IMR-90 (cell line): ENCODE results near the gene KLKB1. TPM values are rescaled to one million over a fixed set of nuclear protein-coding genes. Genes with fewer than 3 reads are reported as not detected.

Experiments used
- ATAC-seq: fragments of 200-7000 bp; cut with Tn5 transposase; 2 replicates; pipeline ENCODE4 v1.9.1; 2020; ENCODE audit warnings: low read depth, mild to moderate bottlenecking, moderate library complexity
- BruUV-seq: library from RNA; stranded (reverse); fragments of 400-500 nt; replicated peaks from 2 replicates; lab custom pipeline; 2021; lab: Mats Ljungman, UMichigan
- CTCF ChIA-PET: fragments of 300-600 bp; formaldehyde crosslinking; extraction: SDS; loops from one replicate; lab custom pipeline; 2021; ENCODE audit warnings: antibody characterized with exemption; lab: Yijun Ruan, JAX
- POLR2A ChIA-PET: fragments of 300-600 bp; sonication (Branson Sonifier 250); formaldehyde crosslinking; loops from one replicate; lab custom pipeline; 2022; ENCODE audit warnings: antibody characterized with exemption; ENCODE audit not compliant: unreplicated experiment; lab: Charles Lee
- DNase-seq: peaks from one replicate; pipeline ENCODE4 v3.0.0; 2013
- H2AFZ ChIP-seq: replicated peaks from 2 replicates; pipeline ENCODE3; 2013; ENCODE audit warnings: low read length, mild to moderate bottlenecking; ENCODE audit not compliant: poor library complexity
- H2AK5ac ChIP-seq: 2 replicates; pipeline ENCODE4 v1.6.1; 2013; ENCODE audit warnings: low read depth, low read length, inconsistent platforms
- H2AK9ac ChIP-seq: replicated peaks from 2 replicates; pipeline ENCODE3; 2013; ENCODE audit warnings: mild to moderate bottlenecking, low read depth, low read length, moderate library complexity; ENCODE audit not compliant: poor library complexity
- H2BK120ac ChIP-seq: 2 replicates; pipeline ENCODE4 v1.6.1; 2013; ENCODE audit warnings: low read depth, low read length, inconsistent platforms
- H2BK15ac ChIP-seq: 3 replicates; pipeline ENCODE4 v1.6.1; 2013; ENCODE audit warnings: low read depth, low read length, inconsistent platforms
- H2BK20ac ChIP-seq: 2 replicates; pipeline ENCODE4 v1.6.1; 2013; ENCODE audit warnings: low read depth, mild to moderate bottlenecking, inconsistent platforms, low read length, moderate library complexity
- H2BK5ac ChIP-seq: 2 replicates; pipeline ENCODE4 v1.6.1; 2013; ENCODE audit warnings: mild to moderate bottlenecking, low read depth, low read length, inconsistent platforms; ENCODE audit not compliant: poor library complexity, severe bottlenecking
- H3K14ac ChIP-seq: replicated peaks from 2 replicates; pipeline ENCODE4 v1.6.1; 2013; ENCODE audit warnings: low read depth, low read length, inconsistent platforms
- H3K18ac ChIP-seq: 2 replicates; pipeline ENCODE4 v1.6.1; 2013; ENCODE audit warnings: low read depth, low read length, control low read depth
- H3K23ac ChIP-seq: 2 replicates; pipeline ENCODE4 v1.6.1; 2013; ENCODE audit warnings: low read depth, low read length, inconsistent platforms
- H3K27ac ChIP-seq: 2 replicates; pipeline ENCODE4 v1.5.1; 2013; ENCODE audit warnings: mild to moderate bottlenecking, control low read depth, low read length; ENCODE audit not compliant: insufficient read depth
- H3K27me3 ChIP-seq: 2 replicates; pipeline ENCODE4 v1.6.1; 2013; ENCODE audit warnings: low read length; ENCODE audit not compliant: control insufficient read depth, insufficient read depth
- H3K36me3 ChIP-seq: 2 replicates; pipeline ENCODE4 v1.6.1; 2013; ENCODE audit warnings: low read length, mixed read lengths; ENCODE audit not compliant: control insufficient read depth, insufficient read depth
- H3K4ac ChIP-seq: 2 replicates; pipeline ENCODE4 v1.6.1; 2013; ENCODE audit warnings: low read depth, low read length, inconsistent platforms
- H3K4me1 ChIP-seq: 2 replicates; pipeline ENCODE4 v1.6.1; 2013; ENCODE audit warnings: low read length, mixed read lengths; ENCODE audit not compliant: control insufficient read depth, insufficient read depth
- H3K4me2 ChIP-seq: 2 replicates; pipeline ENCODE4 v1.6.1; 2013; ENCODE audit warnings: low read depth, mild to moderate bottlenecking, control low read depth, low read length, moderate library complexity
- H3K4me3 ChIP-seq: 2 replicates; pipeline ENCODE4 v1.5.1; 2013; ENCODE audit warnings: low read depth, mild to moderate bottlenecking, control low read depth, low read length, moderate library complexity; ENCODE audit not compliant: insufficient read depth
- H3K56ac ChIP-seq: 2 replicates; pipeline ENCODE4 v1.6.1; 2013; ENCODE audit warnings: low read length, inconsistent platforms; ENCODE audit not compliant: insufficient read depth; ENCODE audit errors: extremely low read depth
- H3K79me1 ChIP-seq, 2 experiments: 2 replicates each; pipeline ENCODE4 v1.6.1; 2013; ENCODE audit warnings: low read length in 2 of 2, inconsistent platforms in 1 of 2, low read depth in 1 of 2
- H3K9ac ChIP-seq: 2 replicates; pipeline ENCODE4 v1.6.1; 2013; ENCODE audit warnings: low read depth, low read length, control low read depth
- H3K9me1 ChIP-seq: 2 replicates; pipeline ENCODE4 v1.6.1; 2013; ENCODE audit warnings: low read length, inconsistent platforms; ENCODE audit not compliant: insufficient read depth
- H3K9me3 ChIP-seq: 2 replicates; pipeline ENCODE4 v1.6.1; 2013; ENCODE audit warnings: low read length; ENCODE audit not compliant: control insufficient read depth, insufficient read depth
- H4K20me1 ChIP-seq: 2 replicates; pipeline ENCODE4 v1.6.1; 2013; ENCODE audit warnings: low read length, inconsistent platforms; ENCODE audit not compliant: insufficient read depth
- H4K5ac ChIP-seq: 2 replicates; pipeline ENCODE4 v1.6.1; 2013; ENCODE audit warnings: mild to moderate bottlenecking, low read depth, low read length, control low read depth
- H4K8ac ChIP-seq, 2 experiments: 2 replicates each; pipeline ENCODE4 v1.6.1; 2013; ENCODE audit warnings: low read depth in 2 of 2, low read length in 2 of 2, control low read depth in 1 of 2, inconsistent platforms in 1 of 2
- H4K91ac ChIP-seq: 2 replicates; pipeline ENCODE4 v1.6.1; 2013; ENCODE audit warnings: low read depth, low read length, inconsistent platforms; ENCODE audit not compliant: insufficient read depth
- BHLHE40 ChIP-seq: fragments of 150-350 bp; IDR thresholded peaks from 2 replicates; pipeline ENCODE4 v1.6.1; 2016; ENCODE audit warnings: mild to moderate bottlenecking, low read depth, low read length
- CEBPB ChIP-seq: IDR thresholded peaks from 2 replicates; pipeline ENCODE4 v1.6.1; 2012; ENCODE audit warnings: low read depth, low read length, improper control_type of control experiment
- CTCF ChIP-seq: conservative IDR thresholded peaks from 2 replicates; pipeline ENCODE4 v1.5.1; 2012; ENCODE audit warnings: mild to moderate bottlenecking, low read depth, low read length, improper control_type of control experiment
- FOS ChIP-seq: fragments of 150-350 bp; IDR thresholded peaks from 2 replicates; pipeline ENCODE4 v1.6.1; 2016; ENCODE audit warnings: low read depth, low read length
- MAFK ChIP-seq: IDR thresholded peaks from 2 replicates; pipeline ENCODE4 v1.6.1; 2012; ENCODE audit warnings: low read depth, low read length, improper control_type of control experiment
- MAZ ChIP-seq: IDR thresholded peaks from 2 replicates; pipeline ENCODE4 v1.6.1; 2012; ENCODE audit warnings: low read depth, mild to moderate bottlenecking, low read length, improper control_type of control experiment, moderate library complexity, borderline replicate concordance
- MXI1 ChIP-seq: IDR thresholded peaks from 2 replicates; pipeline ENCODE4 v1.6.1; 2012; ENCODE audit warnings: low read depth, mild to moderate bottlenecking, low read length, moderate library complexity, borderline replicate concordance
- NFE2L2 ChIP-seq: fragments of 150-350 bp; IDR thresholded peaks from 2 replicates; pipeline ENCODE4 v1.6.1; 2016; ENCODE audit warnings: low read depth, mild to moderate bottlenecking, low read length
- RAD21 ChIP-seq: IDR thresholded peaks from 2 replicates; pipeline ENCODE4 v1.6.1; 2012; ENCODE audit warnings: low read length, improper control_type of control experiment
- RCOR1 ChIP-seq: IDR thresholded peaks from 2 replicates; pipeline ENCODE4 v1.6.1; 2012; ENCODE audit warnings: mild to moderate bottlenecking, low read length, improper control_type of control experiment; ENCODE audit not compliant: insufficient replicate concordance
- RFX5 ChIP-seq: IDR thresholded peaks from 2 replicates; pipeline ENCODE4 v1.8.0; 2012; ENCODE audit warnings: low read depth, mild to moderate bottlenecking, low read length, moderate library complexity
- SMC3 ChIP-seq: fragments of 150-350 bp; IDR thresholded peaks from 2 replicates; pipeline ENCODE4 v1.6.1; 2016; ENCODE audit warnings: low read depth, mild to moderate bottlenecking, antibody characterized with exemption, low read length, moderate library complexity
- WGBS, 2 experiments: methylation state at CpG; one replicate each; pipeline versions ENCODE4 v1.1.5 to v1.1.7; 2013; ENCODE audit warnings: missing lambda C conversion rate in 2 of 2; ENCODE audit not compliant: insufficient read length in 1 of 2; ENCODE audit errors: extremely low coverage in 2 of 2; 5-methylcytosine and 5-hydroxymethylcytosine counted together
- dilution Hi-C: fragments of 300-500 bp; cut with HindIII; formaldehyde crosslinking; loops from one replicate; pipeline ENCODE4 v1.14.3; 2018; ENCODE audit warnings: low sequenced_read_pairs; ENCODE audit not compliant: unreplicated experiment
- in situ Hi-C: fragments of 300-500 bp; cut with MboI; formaldehyde crosslinking; loops from 3 replicates; pipeline ENCODE4 v1.14.3; 2019; ENCODE audit warnings: low sequenced_read_pairs, inconsistent platforms, mixed read lengths
- intact Hi-C: fragments of 100-400 bp; cut with micrococcal nuclease; formaldehyde crosslinking; loops from 2 replicates; pipeline ENCODE4 v1.10.0; 2022
- polyA plus RNA-seq, 3 experiments: library from polyadenylated mRNA; depleted of rRNA; stranded (reverse); fragments of >200 nt; gene quantifications; 2 replicates each; pipeline ENCODE4 v1.2.3, GENCODE V29; 2012; ENCODE audit warnings: low replicate concordance in 1 of 3
- total RNA-seq: library from RNA; depleted of rRNA; stranded (reverse); fragments of >200 nt; gene quantifications from 2 replicates; pipeline ENCODE4 v1.2.3, GENCODE V29; 2012
- TF ChIP-seq, protein P1 (sequence below): fragments of 150-350 bp; IDR thresholded peaks from 2 replicates; pipeline ENCODE4 v1.6.1; 2017; ENCODE audit warnings: mild to moderate bottlenecking, antibody characterized with exemption, low read length, low read depth
- TF ChIP-seq, protein P2 (sequence below): fragments of 150-350 bp; IDR thresholded peaks from 2 replicates; pipeline ENCODE4 v1.6.1; 2016; ENCODE audit warnings: low read depth, mild to moderate bottlenecking, low read length, moderate library complexity, borderline replicate concordance

Gene KLKB1
- total and polyA plus RNA-seq, 2 of the 4 experiments (the other 2 are of a cell fraction), result 0.03 TPM; not detected in 1

DNA sequence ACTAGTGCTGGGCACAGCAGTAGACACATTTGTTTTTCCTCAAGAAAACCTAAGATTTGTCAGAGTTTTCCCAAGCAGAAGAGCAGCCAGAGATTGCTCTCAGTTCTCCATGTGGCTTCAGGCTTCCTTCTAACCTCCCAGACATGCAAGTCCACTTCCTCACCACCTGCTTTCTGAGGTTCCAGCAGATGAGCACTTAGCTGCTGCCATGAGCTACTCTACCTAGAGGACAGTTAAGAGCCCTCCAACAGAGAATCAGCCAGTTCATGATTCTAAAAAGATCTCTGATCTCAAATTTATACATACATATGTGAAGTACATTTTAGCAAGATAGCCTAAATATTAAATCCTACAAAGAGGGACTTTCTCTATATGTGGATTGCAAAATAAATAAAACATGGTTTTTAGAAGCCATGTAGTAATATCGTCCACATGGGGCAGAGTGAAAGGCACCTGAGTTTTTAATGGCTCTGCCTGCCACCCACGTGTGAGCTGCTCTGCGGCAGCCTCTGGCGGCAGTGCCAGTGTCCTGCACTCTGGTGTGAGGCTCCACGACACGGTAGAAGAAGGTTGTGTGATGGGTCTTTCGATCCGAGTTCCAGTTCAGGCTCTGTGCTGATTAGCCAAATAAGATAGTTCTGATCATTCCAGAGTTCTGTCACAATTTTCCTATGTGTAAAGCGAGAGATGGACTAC is 25.6 kb upstream of the KLKB1 start:
- 65% methylated on average over 8 of the region's 9 CpGs; no CpG with 5 or more reads in 1 of the 2 experiments for WGBS, 2 experiments
- Histone ChIP-seq H4K20me1 (no peaks in the 10 kb centered on the region), H3K9me3 (no peaks in the 10 kb centered on the region), H3K27me3 (no peaks in the 10 kb centered on the region), H2BK120ac (no peak overlapping the region), H3K4ac (no peak overlapping the region), H3K36me3 (peaks cover 3% of the 10 kb centered on the region; the same call in 1 of the 2 replicates), H2AFZ (no peak overlapping the region), H3K9me1 (peaks cover 4% of the 10 kb centered on the region; the same call in 1 of the 2 replicates), H2AK9ac (no peak overlapping the region), H2BK5ac (no peak overlapping the region), H3K4me2 (no peak overlapping the region), H4K91ac (no peak overlapping the region), H2BK20ac (no peak overlapping the region), H2AK5ac (no peak overlapping the region), H4K8ac (no peak overlapping the region), H3K4me3 (no peak overlapping the region), H3K79me1 (no peaks in the 10 kb centered on the region), H3K9ac (no peak overlapping the region), H4K5ac (no peak overlapping the region), H3K27ac (no peak overlapping the region), H3K23ac (no peak overlapping the region), H3K14ac (no peak overlapping the region), H2BK15ac (no peak overlapping the region), H3K4me1 (no peaks in the 10 kb centered on the region; the same call in 1 of the 2 replicates), H3K56ac (no peak overlapping the region), H3K18ac (no peak overlapping the region)
- dilution Hi-C loops (no loop called here), intact Hi-C loops (no loop called here), in situ Hi-C loops (no loop called here)
- BruUV-seq, result no TSS peak
- ATAC-seq (peak; percentile 69), DNase-seq (peak; percentile 40)
- CTCF ChIA-PET, result interaction anchor here (1.1 to 1.5 kb wide), 2 partner anchors 10 to 12 kb away, joined by 3 to 5 read pairs; no protein-coding TSS in a partner anchor
- POLR2A ChIA-PET, result no interaction called here
- no peak for TF ChIP-seq RFX5
- no peak for TF ChIP-seq CEBPB
- TF ChIP-seq SMC3, result peak; percentile 24; the same call in 1 of the 2 replicates
- TF ChIP-seq BHLHE40, result no peak
- no peak for TF ChIP-seq FOS
- no peak for TF ChIP-seq NFE2L2
- peak; percentile 58 for TF ChIP-seq CTCF
- no peak for TF ChIP-seq MAZ
- no peak for TF ChIP-seq MXI1
- TF ChIP-seq, protein P1, sequence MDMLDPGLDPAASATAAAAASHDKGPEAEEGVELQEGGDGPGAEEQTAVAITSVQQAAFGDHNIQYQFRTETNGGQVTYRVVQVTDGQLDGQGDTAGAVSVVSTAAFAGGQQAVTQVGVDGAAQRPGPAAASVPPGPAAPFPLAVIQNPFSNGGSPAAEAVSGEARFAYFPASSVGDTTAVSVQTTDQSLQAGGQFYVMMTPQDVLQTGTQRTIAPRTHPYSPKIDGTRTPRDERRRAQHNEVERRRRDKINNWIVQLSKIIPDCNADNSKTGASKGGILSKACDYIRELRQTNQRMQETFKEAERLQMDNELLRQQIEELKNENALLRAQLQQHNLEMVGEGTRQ, result peak; percentile 43; the same call in 1 of the 2 replicates
- TF ChIP-seq RAD21, result peak; percentile 32; the same call in 1 of the 2 replicates
- TF ChIP-seq, protein P2, sequence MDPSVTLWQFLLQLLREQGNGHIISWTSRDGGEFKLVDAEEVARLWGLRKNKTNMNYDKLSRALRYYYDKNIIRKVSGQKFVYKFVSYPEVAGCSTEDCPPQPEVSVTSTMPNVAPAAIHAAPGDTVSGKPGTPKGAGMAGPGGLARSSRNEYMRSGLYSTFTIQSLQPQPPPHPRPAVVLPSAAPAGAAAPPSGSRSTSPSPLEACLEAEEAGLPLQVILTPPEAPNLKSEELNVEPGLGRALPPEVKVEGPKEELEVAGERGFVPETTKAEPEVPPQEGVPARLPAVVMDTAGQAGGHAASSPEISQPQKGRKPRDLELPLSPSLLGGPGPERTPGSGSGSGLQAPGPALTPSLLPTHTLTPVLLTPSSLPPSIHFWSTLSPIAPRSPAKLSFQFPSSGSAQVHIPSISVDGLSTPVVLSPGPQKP, result no peak
- no peak for TF ChIP-seq RCOR1
- TF ChIP-seq MAFK, result no peak
